ENCODE data around the gene APBB1.

The APBB1 gene

DNA sequence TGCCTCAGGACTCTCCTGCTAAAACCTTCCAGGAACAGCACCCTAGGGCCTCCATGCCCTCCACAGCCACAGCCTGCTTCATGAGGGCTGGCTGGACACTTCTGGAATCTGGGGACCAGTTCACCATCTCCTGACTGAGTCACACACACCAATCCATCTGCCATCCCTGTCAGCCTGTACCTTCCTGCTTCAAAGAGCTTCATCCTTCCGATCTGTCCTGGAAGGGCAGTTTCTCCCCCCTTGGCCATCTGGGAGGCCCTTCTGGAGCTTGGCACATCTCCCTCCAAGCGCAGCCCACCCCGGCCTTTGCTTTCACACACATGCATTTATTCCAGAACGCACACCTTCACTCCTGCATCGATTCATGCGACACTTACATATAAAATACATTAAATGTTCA is 13.0 kb downstream of the APBB1 start:
- TF ChIP-seq, protein P1, sequence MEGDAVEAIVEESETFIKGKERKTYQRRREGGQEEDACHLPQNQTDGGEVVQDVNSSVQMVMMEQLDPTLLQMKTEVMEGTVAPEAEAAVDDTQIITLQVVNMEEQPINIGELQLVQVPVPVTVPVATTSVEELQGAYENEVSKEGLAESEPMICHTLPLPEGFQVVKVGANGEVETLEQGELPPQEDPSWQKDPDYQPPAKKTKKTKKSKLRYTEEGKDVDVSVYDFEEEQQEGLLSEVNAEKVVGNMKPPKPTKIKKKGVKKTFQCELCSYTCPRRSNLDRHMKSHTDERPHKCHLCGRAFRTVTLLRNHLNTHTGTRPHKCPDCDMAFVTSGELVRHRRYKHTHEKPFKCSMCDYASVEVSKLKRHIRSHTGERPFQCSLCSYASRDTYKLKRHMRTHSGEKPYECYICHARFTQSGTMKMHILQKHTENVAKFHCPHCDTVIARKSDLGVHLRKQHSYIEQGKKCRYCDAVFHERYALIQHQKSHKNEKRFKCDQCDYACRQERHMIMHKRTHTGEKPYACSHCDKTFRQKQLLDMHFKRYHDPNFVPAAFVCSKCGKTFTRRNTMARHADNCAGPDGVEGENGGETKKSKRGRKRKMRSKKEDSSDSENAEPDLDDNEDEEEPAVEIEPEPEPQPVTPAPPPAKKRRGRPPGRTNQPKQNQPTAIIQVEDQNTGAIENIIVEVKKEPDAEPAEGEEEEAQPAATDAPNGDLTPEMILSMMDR (conservative IDR thresholded peaks at IDR 0.05; ENCODE audit: low read length), result no peak
- H3K4me3 ChIP-seq (ENCODE audit: low read length), result no peak overlapping the region
- no peak for DNase-seq (ENCODE audit: low read depth)

DNA sequence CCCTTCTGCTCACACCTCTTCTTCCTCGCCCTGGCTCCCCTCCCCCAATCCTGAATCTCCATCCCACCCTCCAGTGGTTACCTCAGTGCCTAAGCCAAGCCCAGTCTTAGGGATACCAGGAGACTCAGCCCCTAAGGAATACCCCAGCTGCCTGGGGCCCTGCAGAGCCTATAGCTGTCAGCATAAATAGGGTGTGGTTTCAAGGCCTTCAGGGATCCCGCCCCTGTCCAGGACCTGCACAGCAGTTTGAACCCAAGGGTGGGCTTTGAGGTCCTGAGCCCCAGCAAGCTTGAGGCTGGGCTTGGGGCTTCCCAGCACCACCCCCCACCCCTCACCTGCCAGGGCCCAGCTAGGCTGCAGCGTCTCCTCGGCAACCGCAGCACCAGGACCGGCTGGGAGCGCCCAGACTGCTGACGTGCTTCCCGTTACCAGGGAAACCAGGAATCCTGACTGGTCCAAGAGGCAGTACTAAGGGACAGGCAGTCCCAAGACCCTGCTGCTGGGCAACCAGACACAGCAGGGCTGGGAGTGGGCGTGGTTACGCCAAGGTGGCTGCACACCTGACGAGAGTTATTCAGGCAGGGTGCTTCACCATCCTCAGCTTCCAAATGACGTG is 13.7 kb downstream of the APBB1 start:
- TF ChIP-seq, protein P1 (conservative IDR thresholded peaks at IDR 0.05; ENCODE audit: low read length), result no peak
- no peak overlapping the region for H3K4me3 ChIP-seq (ENCODE audit: low read length)
- no peak for DNase-seq (ENCODE audit: low read depth)

DNA sequence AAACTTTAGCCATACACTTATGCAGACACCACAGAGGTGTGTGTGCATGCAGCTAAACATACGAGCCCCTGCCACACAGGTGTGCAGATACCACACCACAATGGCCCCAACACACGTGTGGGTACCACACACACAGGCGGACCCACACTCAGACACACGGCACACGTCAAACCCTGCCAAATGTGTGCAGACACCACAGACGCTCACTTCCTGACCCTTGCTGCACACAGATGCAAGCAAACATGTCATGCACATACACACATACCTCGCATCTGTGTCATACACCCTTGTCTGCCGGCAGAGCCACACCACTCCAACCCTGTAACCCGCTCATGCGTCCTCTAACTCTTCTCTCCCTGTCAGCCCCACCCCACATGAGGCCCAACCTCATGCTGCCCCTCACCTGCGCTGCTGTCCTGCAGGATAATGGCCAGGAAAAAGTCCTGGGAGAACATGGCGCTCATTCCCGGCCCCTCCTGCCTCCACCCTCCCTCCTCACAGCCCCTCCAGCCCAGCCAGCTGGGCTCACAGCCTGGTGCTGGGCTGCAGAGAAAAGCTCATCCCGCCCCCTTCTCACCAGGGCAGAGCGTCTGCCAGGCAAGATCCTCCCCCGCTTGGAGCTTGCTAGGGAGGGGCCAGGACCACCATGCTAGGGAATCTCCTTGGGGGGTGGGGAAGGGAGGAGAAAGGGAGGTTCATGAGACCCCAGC is 14.4 kb downstream of the APBB1 start:
- H3K4me3 ChIP-seq (ENCODE audit: low read length), result no peak overlapping the region
- TF ChIP-seq, protein P1 (conservative IDR thresholded peaks at IDR 0.05; ENCODE audit: low read length), result no peak

DNA sequence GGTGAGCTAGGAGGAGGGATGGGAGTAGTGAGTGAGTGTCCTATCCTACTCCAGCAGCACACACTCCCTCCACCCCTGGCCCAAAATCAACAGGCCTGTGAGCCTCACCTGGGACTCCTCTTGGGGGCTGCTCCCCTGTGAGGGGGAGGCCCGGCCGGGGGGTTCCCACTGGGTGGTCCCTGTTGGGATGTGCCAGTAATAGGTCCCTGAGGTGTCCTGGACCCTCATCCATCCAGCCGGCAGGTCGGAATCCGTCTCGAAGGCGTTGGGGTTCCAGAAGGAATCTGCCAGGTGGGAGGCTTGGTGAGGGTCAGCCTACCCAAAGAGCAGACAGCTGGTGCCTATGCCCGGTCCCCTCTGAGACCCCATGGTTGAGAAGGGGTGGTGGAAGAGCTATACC is 15.4 kb downstream of the APBB1 start:
- no peak for DNase-seq (ENCODE audit: low read depth)
- TF ChIP-seq, protein P1 (conservative IDR thresholded peaks at IDR 0.05; ENCODE audit: low read length), result no peak
- no peak overlapping the region for H3K4me3 ChIP-seq (ENCODE audit: low read length)

More for the DNA sequence above, 14.4 kb downstream of the APBB1 start:
- peak; percentile 61 for DNase-seq (ENCODE audit: low read depth)

- no peak for DNase-seq (ENCODE audit: low read depth)
- TF ChIP-seq, protein P1 (conservative IDR thresholded peaks at IDR 0.05; ENCODE audit: low read length), result no peak
- no peak overlapping the region for H3K4me3 ChIP-seq (ENCODE audit: low read length)
Observed at GRCh38 chr11:6402561-6402981, 16.3 kb downstream of the APBB1 start.

- DNase-seq (ENCODE audit: low read depth), result no peak
- TF ChIP-seq, protein P1 (conservative IDR thresholded peaks at IDR 0.05; ENCODE audit: low read length), result no peak
- H3K4me3 ChIP-seq (ENCODE audit: low read length), result no peak overlapping the region
Observed at GRCh38 chr11:6402061-6402470, 16.8 kb downstream of the APBB1 start.

GRCh38 chr11:6401464-6401863 is 17.4 kb downstream of the APBB1 start:
- TF ChIP-seq, protein P1 (conservative IDR thresholded peaks at IDR 0.05; ENCODE audit: low read length), result no peak
- no peak overlapping the region for H3K4me3 ChIP-seq (ENCODE audit: low read length)
- DNase-seq (ENCODE audit: low read depth), result no peak
